Measurements from ENCODE around the gene HYAL2.
A peak's percentile ranks its signal among the peaks of the same experiment; 100 is the strongest.

HYAL2 gene

GRCh38 chr3:50336452-50337174, 14.1 kb upstream of the HYAL2 start:
- Histone ChIP-seq H3K79me2 (ENCODE audit: insufficient read depth, low read depth) (peaks cover 36% of the 10 kb centered on the region), H3K4me1 (ENCODE audit: low read depth, poor library complexity, severe bottlenecking) (no peaks in the 10 kb centered on the region), H2AFZ (ENCODE audit: low read depth) (peak overlapping the region; percentile 41), H3K4me2 (peak overlapping the region; percentile 89), H3K36me3 (ENCODE audit: insufficient read depth) (no peaks in the 10 kb centered on the region), H3K27ac (peak overlapping the region; percentile 87), H3K9ac (peak overlapping the region; percentile 91), H3K4me3 (IDR thresholded peaks at IDR 0.05; ENCODE audit: insufficient read depth, low read depth, low read length) (peak overlapping the region; percentile 57), H3K27me3 (ENCODE audit: insufficient read depth, low read depth) (no peaks in the 10 kb centered on the region), H4K20me1 (ENCODE audit: insufficient read depth) (no peaks in the 10 kb centered on the region)
- TF ChIP-seq CTCF (conservative IDR thresholded peaks at IDR 0.05; ENCODE audit: low read depth, low read length), result no peak

GRCh38 chr3:50334339-50335075, 12.0 kb upstream of the HYAL2 start:
- no peak for TF ChIP-seq CTCF (conservative IDR thresholded peaks at IDR 0.05; ENCODE audit: low read depth, low read length)

GRCh38 chr3:50333744-50334328, 11.3 kb upstream of the HYAL2 start:
- Histone ChIP-seq H3K27ac (no peak overlapping the region), H3K4me3 (IDR thresholded peaks at IDR 0.05; ENCODE audit: insufficient read depth, low read depth, low read length) (no peak overlapping the region), H3K27me3 (ENCODE audit: insufficient read depth, low read depth) (no peaks in the 10 kb centered on the region), H4K20me1 (ENCODE audit: insufficient read depth) (no peaks in the 10 kb centered on the region), H3K9ac (no peak overlapping the region), H2AFZ (ENCODE audit: low read depth) (no peak overlapping the region), H3K4me1 (ENCODE audit: low read depth, poor library complexity, severe bottlenecking) (no peaks in the 10 kb centered on the region), H3K79me2 (ENCODE audit: insufficient read depth, low read depth) (peaks cover 36% of the 10 kb centered on the region), H3K4me2 (no peak overlapping the region), H3K36me3 (ENCODE audit: insufficient read depth) (no peaks in the 10 kb centered on the region)
- TF ChIP-seq CTCF (conservative IDR thresholded peaks at IDR 0.05; ENCODE audit: low read depth, low read length), result no peak

More at GRCh38 chr3:50334339-50335075, 12.0 kb upstream of the HYAL2 start:
- no peak overlapping the region for H3K4me2 ChIP-seq
- H3K4me1 ChIP-seq (ENCODE audit: low read depth, poor library complexity, severe bottlenecking), result no peaks in the 10 kb centered on the region
- no peaks in the 10 kb centered on the region for H3K36me3 ChIP-seq (ENCODE audit: insufficient read depth)
- H2AFZ ChIP-seq (ENCODE audit: low read depth), result no peak overlapping the region
- no peak overlapping the region for H3K9ac ChIP-seq
- H3K4me3 ChIP-seq (IDR thresholded peaks at IDR 0.05; ENCODE audit: insufficient read depth, low read depth, low read length), result no peak overlapping the region
- H3K27ac ChIP-seq, result no peak overlapping the region
- peaks cover 36% of the 10 kb centered on the region for H3K79me2 ChIP-seq (ENCODE audit: insufficient read depth, low read depth)
- no peaks in the 10 kb centered on the region for H3K27me3 ChIP-seq (ENCODE audit: insufficient read depth, low read depth)
- no peaks in the 10 kb centered on the region for H4K20me1 ChIP-seq (ENCODE audit: insufficient read depth)

- no peak overlapping the region for H3K27ac ChIP-seq
- no peak overlapping the region for H2AFZ ChIP-seq (ENCODE audit: low read depth)
- no peaks in the 10 kb centered on the region for H4K20me1 ChIP-seq (ENCODE audit: insufficient read depth)
- H3K4me3 ChIP-seq (IDR thresholded peaks at IDR 0.05; ENCODE audit: insufficient read depth, low read depth, low read length), result no peak overlapping the region
- H3K36me3 ChIP-seq (ENCODE audit: insufficient read depth), result no peaks in the 10 kb centered on the region
- H3K4me1 ChIP-seq (ENCODE audit: low read depth, poor library complexity, severe bottlenecking), result no peaks in the 10 kb centered on the region
- peaks cover 39% of the 10 kb centered on the region for H3K79me2 ChIP-seq (ENCODE audit: insufficient read depth, low read depth)
- H3K9ac ChIP-seq, result no peak overlapping the region
- TF ChIP-seq CTCF (conservative IDR thresholded peaks at IDR 0.05; ENCODE audit: low read depth, low read length), result no peak
- no peaks in the 10 kb centered on the region for H3K27me3 ChIP-seq (ENCODE audit: insufficient read depth, low read depth)
- no peak overlapping the region for H3K4me2 ChIP-seq
These were observed 8.9 kb upstream of the HYAL2 start for GRCh38 chr3:50331364-50331907.
